GM12878 (cell line): Measurements from ENCODE around the gene ATG10.
A peak's percentile ranks its signal among the peaks of the same experiment; 100 is the strongest.

Source experiments
- BMI1 ChIP-seq: fragments of 450-650 bp; IDR thresholded peaks from 2 replicates; pipeline ENCODE4 v1.6.1; 2016; ENCODE audit warnings: mild to moderate bottlenecking, moderate library complexity, borderline replicate concordance
- EGR1 ChIP-seq, 2 experiments: IDR thresholded peaks; 1 replicate in 1 of 2; 2 replicates in 1 of 2; pipeline ENCODE4 v1.6.1; 2011 to 2012; ENCODE audit warnings: low read depth in 2 of 2, low read length in 2 of 2, borderline replicate concordance in 1 of 2, mild to moderate bottlenecking in 1 of 2, moderate library complexity in 1 of 2
- FOXM1 ChIP-seq: IDR thresholded peaks from 2 replicates; pipeline ENCODE4 v1.6.1; 2012; ENCODE audit warnings: low read depth, mild to moderate bottlenecking, inconsistent platforms, low read length, moderate library complexity
- HDAC6 ChIP-seq: fragments of 200-600 bp; sonication (generic); IDR thresholded peaks from one replicate; pipeline ENCODE4 v1.8.0; 2017; ENCODE audit warnings: antibody characterized with exemption; ENCODE audit not compliant: unreplicated experiment
- SREBF1 ChIP-seq: IDR thresholded peaks from 2 replicates; pipeline ENCODE4 v1.6.1; 2012; ENCODE audit warnings: mild to moderate bottlenecking, low read length
- ZNF274 ChIP-seq: IDR thresholded peaks from one replicate; pipeline ENCODE4 v1.8.0; 2011; ENCODE audit not compliant: insufficient read length, insufficient read depth
- TF ChIP-seq, protein P1 (sequence below), 3 experiments: IDR thresholded peaks in 2 of 3; conservative IDR thresholded peaks in 1 of 3; 2 replicates each; pipeline ENCODE4 v1.5.1; 2011; ENCODE audit warnings: low read depth in 3 of 3, low read length in 3 of 3, mild to moderate bottlenecking in 3 of 3, control low read depth in 2 of 3, moderate library complexity in 2 of 3, inconsistent platforms in 1 of 3, mixed read lengths in 1 of 3; ENCODE audit not compliant: control insufficient read depth in 2 of 3, insufficient read depth in 1 of 3; ENCODE audit errors: extremely low read depth in 1 of 3

- TF ChIP-seq HDAC6: no peak
- TF ChIP-seq, protein P1, sequence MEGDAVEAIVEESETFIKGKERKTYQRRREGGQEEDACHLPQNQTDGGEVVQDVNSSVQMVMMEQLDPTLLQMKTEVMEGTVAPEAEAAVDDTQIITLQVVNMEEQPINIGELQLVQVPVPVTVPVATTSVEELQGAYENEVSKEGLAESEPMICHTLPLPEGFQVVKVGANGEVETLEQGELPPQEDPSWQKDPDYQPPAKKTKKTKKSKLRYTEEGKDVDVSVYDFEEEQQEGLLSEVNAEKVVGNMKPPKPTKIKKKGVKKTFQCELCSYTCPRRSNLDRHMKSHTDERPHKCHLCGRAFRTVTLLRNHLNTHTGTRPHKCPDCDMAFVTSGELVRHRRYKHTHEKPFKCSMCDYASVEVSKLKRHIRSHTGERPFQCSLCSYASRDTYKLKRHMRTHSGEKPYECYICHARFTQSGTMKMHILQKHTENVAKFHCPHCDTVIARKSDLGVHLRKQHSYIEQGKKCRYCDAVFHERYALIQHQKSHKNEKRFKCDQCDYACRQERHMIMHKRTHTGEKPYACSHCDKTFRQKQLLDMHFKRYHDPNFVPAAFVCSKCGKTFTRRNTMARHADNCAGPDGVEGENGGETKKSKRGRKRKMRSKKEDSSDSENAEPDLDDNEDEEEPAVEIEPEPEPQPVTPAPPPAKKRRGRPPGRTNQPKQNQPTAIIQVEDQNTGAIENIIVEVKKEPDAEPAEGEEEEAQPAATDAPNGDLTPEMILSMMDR (IDR thresholded peaks at IDR 0.05 in 2 of 3, conservative IDR thresholded peaks at IDR 0.05 in 1 of 3; ENCODE audit: control insufficient read depth in 2 of 3, extremely low read depth in 1 of 3, insufficient read depth in 1 of 3, low read depth in 3 of 3, low read length in 3 of 3): peak; percentile 64 to 90 (median 67)
- TF ChIP-seq BMI1: no peak
- TF ChIP-seq FOXM1: no peak
- no peak for TF ChIP-seq EGR1 (IDR thresholded peaks at IDR 0.05; ENCODE audit: borderline replicate concordance in 1 of 2, low read depth in 2 of 2, low read length in 2 of 2)
- TF ChIP-seq SREBF1: no peak
- no peak for TF ChIP-seq ZNF274
These were observed 194.1 kb downstream of the ATG10 start for GRCh38 chr5:82165740-82166530.
